Caki2 (cell line): ENCODE measurements around the gene FUT3. TPM values are rescaled to one million over a fixed set of nuclear protein-coding genes. Genes with fewer than 3 reads are reported as not detected.

Source experiments
- total RNA-seq: library from RNA; depleted of rRNA; stranded (reverse); fragments of >200 nt; shearing (Covaris generic); gene quantifications from 2 replicates; pipeline ENCODE4 v1.2.3, GENCODE V29; 2014; ENCODE audit warnings: low replicate concordance; rRNA removed

Gene FUT3
- total RNA-seq, 1 experiment from 2014 or later, result not detected

Other genes starting within 250 kb of the FUT3 start
- gene SAFB2, start 228.7 kb downstream of the FUT3 start, total RNA-seq, result 2.0 and 12.9 TPM in 2 replicates
- 35.5 and 54.0 TPM in 2 replicates for gene SAFB, start 228.4 kb downstream of the FUT3 start, total RNA-seq
- gene MICOS13, start 170.9 kb downstream of the FUT3 start, total RNA-seq, result 71.3 and 130 TPM in 2 replicates
- gene HSD11B1L, start 170.4 kb downstream of the FUT3 start, total RNA-seq, result 2.6 and 12.1 TPM in 2 replicates
- gene RPL36, start 161.2 kb downstream of the FUT3 start, total RNA-seq, result 598 and 658 TPM in 2 replicates
- 210 and 213 TPM in 2 replicates for gene LONP1, start 131.3 kb downstream of the FUT3 start, total RNA-seq
- not detected in 2 replicates for gene CATSPERD, start 130.8 kb downstream of the FUT3 start, total RNA-seq
- 0.47 and 4.6 TPM in 2 replicates for gene PRR22, start 66.7 kb downstream of the FUT3 start, total RNA-seq
- gene DUS3L, start 60.3 kb downstream of the FUT3 start, total RNA-seq, result 62.3 and 81.2 TPM in 2 replicates
- 15.0 and 16.7 TPM in 2 replicates for gene NRTN, start 46.4 kb downstream of the FUT3 start, total RNA-seq
- not detected in 2 replicates for gene FUT6, start 11.7 kb downstream of the FUT3 start, total RNA-seq
- not detected in 2 replicates for gene FUT5, start 19.1 kb upstream of the FUT3 start, total RNA-seq
- gene NDUFA11, start 52.3 kb upstream of the FUT3 start, total RNA-seq, result 190 and 227 TPM in 2 replicates
- 0.12 and 1.7 TPM in 2 replicates for gene VMAC, start 53.4 kb upstream of the FUT3 start, total RNA-seq
- gene CAPS, start 62.8 kb upstream of the FUT3 start, total RNA-seq, result 0.32 and 6.1 TPM in 2 replicates
- gene RANBP3, start 126.7 kb upstream of the FUT3 start, total RNA-seq, result 28.9 and 36.3 TPM in 2 replicates